ENCODE measurements around the gene IGF1. TPM values are rescaled to one million over a fixed set of nuclear protein-coding genes. Genes with fewer than 3 reads are reported as not detected.

Gene IGF1
- polyA plus RNA-seq, 1 of the 3 experiments (the other 2 are of a cell fraction): 0.07 TPM

DNA sequence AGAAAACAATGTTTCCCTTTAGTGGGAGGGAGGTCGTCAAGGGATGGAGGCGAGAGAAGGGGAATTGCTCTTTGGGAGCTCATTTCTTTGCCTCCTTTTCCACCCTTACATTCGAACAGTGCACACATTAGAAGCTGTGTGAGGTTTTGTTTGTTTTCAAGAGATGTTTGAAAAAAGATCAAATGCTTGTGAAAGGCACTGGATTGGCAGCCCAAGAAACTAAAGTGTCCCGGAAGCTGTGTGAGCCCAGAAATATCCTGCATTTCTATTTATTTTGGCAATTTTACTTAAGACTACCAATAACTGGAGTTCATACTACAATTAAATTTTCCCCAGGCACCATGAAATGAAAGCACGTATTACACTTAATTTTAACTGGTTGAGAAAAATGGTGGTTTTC is 67.0 kb downstream of the IGF1 start:
- no peaks in the 10 kb centered on the region for H3K79me2 ChIP-seq (ENCODE audit: insufficient read depth)
- no peaks in the 10 kb centered on the region for H3K9me3 ChIP-seq
- no peak for TF ChIP-seq USF2 (IDR thresholded peaks at IDR 0.05; ENCODE audit: borderline replicate concordance, low read depth, low read length)
- TF ChIP-seq NFIC (IDR thresholded peaks at IDR 0.05; ENCODE audit: borderline replicate concordance): no peak
- no peak for TF ChIP-seq GABPA (IDR thresholded peaks at IDR 0.05; ENCODE audit: low read depth)
- no peak for TF ChIP-seq EZH2phosphoT487 (IDR thresholded peaks at IDR 0.05; ENCODE audit: borderline replicate concordance, low read depth)
- no peak for TF ChIP-seq SMC3 (IDR thresholded peaks at IDR 0.05; ENCODE audit: low read depth, low read length)
- TF ChIP-seq FOXM1 (IDR thresholded peaks at IDR 0.05; ENCODE audit: low read depth): no peak
- WGBS (ENCODE audit: low lambda C conversion rate): 10% methylated on average over 5 of the region's 5 CpGs
- no peak for DNase-seq
- no peaks in the 10 kb centered on the region for H3K4me1 ChIP-seq (ENCODE audit: control insufficient read depth in 1 of 2, insufficient read depth in 2 of 2, low read depth in 1 of 2, low read length in 1 of 2)
- no peak overlapping the region for H3K27ac ChIP-seq (ENCODE audit: low read depth in 2 of 2, low read length in 1 of 2)
- POLR2A ChIA-PET: no interaction called here
- no peak overlapping the region for H2AFZ ChIP-seq (ENCODE audit: low read depth)
- no peaks in the 10 kb centered on the region for H3K36me3 ChIP-seq (replicated peaks in 1 of 2; ENCODE audit: control insufficient read depth in 1 of 2, insufficient read depth in 2 of 2, low read length in 1 of 2)
- no peak overlapping the region for H3K4me3 ChIP-seq (ENCODE audit: low read depth in 2 of 2, low read length in 1 of 2)
- H3K9ac ChIP-seq: no peak overlapping the region
- no peaks in the 10 kb centered on the region for H3F3A ChIP-seq (replicated peaks; ENCODE audit: insufficient read depth)
- H3K9me2 ChIP-seq: no peaks in the 10 kb centered on the region
- CTCF ChIA-PET: no interaction called here
- no peak overlapping the region for H3K4me2 ChIP-seq
- H4K20me1 ChIP-seq (ENCODE audit: insufficient read depth): no peaks in the 10 kb centered on the region
- no peaks in the 10 kb centered on the region for H3K27me3 ChIP-seq (ENCODE audit: insufficient read depth)

DNA sequence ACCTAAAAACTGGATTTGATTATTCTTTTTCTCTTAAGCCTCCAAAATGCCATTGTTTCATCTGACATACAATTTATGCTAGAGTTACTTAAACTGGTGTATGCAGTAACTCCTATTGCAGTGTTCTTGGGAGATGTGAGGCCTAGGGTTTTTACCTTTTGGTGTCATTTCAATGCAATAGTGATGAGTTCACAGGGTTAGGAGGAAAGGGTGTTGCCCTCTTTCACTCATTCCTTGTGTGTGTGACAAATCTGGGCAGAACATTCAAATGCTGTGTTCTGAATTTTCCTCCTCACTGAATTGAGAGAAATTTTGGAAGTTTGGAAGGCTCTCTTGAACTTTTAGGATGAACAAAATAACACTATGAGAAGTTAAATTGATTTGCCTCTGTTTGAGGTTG is 69.9 kb downstream of the IGF1 start:
- Histone ChIP-seq H3K9ac (no peak overlapping the region), H4K20me1 (ENCODE audit: insufficient read depth) (no peaks in the 10 kb centered on the region), H3K9me2 (no peaks in the 10 kb centered on the region), H3K4me1 (ENCODE audit: control insufficient read depth in 1 of 2, insufficient read depth in 2 of 2, low read depth in 1 of 2, low read length in 1 of 2) (peaks cover 5 to 7% of the 10 kb centered on the region in 2 experiments; a peak in 2 of 4 replicates), H3K9me3 (no peaks in the 10 kb centered on the region), H3K27ac (ENCODE audit: low read depth in 2 of 2, low read length in 1 of 2) (no peak overlapping the region), H3K27me3 (ENCODE audit: insufficient read depth) (no peaks in the 10 kb centered on the region), H3F3A (replicated peaks; ENCODE audit: insufficient read depth) (no peaks in the 10 kb centered on the region), H3K36me3 (replicated peaks in 1 of 2; ENCODE audit: control insufficient read depth in 1 of 2, insufficient read depth in 2 of 2, low read length in 1 of 2) (no peaks in the 10 kb centered on the region), H3K4me3 (ENCODE audit: low read depth in 2 of 2, low read length in 1 of 2) (no peak overlapping the region), H2AFZ (ENCODE audit: low read depth) (no peak overlapping the region), H3K4me2 (no peak overlapping the region), H3K79me2 (ENCODE audit: insufficient read depth) (no peaks in the 10 kb centered on the region)
- POLR2A ChIA-PET: no interaction called here
- TF ChIP-seq TAF1 (IDR thresholded peaks at IDR 0.05; ENCODE audit: borderline replicate concordance, low read depth, low read length) (no peak), SMC3 (IDR thresholded peaks at IDR 0.05; ENCODE audit: low read depth, low read length) (no peak), ZBTB33 (IDR thresholded peaks at IDR 0.05; ENCODE audit: borderline replicate concordance, low read depth) (no peak), JUND (IDR thresholded peaks at IDR 0.05) (no peak), CHD2 (IDR thresholded peaks at IDR 0.05; ENCODE audit: low read length, partially characterized antibody) (no peak)
- TF ChIP-seq, protein P1, sequence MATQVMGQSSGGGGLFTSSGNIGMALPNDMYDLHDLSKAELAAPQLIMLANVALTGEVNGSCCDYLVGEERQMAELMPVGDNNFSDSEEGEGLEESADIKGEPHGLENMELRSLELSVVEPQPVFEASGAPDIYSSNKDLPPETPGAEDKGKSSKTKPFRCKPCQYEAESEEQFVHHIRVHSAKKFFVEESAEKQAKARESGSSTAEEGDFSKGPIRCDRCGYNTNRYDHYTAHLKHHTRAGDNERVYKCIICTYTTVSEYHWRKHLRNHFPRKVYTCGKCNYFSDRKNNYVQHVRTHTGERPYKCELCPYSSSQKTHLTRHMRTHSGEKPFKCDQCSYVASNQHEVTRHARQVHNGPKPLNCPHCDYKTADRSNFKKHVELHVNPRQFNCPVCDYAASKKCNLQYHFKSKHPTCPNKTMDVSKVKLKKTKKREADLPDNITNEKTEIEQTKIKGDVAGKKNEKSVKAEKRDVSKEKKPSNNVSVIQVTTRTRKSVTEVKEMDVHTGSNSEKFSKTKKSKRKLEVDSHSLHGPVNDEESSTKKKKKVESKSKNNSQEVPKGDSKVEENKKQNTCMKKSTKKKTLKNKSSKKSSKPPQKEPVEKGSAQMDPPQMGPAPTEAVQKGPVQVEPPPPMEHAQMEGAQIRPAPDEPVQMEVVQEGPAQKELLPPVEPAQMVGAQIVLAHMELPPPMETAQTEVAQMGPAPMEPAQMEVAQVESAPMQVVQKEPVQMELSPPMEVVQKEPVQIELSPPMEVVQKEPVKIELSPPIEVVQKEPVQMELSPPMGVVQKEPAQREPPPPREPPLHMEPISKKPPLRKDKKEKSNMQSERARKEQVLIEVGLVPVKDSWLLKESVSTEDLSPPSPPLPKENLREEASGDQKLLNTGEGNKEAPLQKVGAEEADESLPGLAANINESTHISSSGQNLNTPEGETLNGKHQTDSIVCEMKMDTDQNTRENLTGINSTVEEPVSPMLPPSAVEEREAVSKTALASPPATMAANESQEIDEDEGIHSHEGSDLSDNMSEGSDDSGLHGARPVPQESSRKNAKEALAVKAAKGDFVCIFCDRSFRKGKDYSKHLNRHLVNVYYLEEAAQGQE (IDR thresholded peaks at IDR 0.05; ENCODE audit: low read depth, low read length): no peak
- TF ChIP-seq, protein P2, sequence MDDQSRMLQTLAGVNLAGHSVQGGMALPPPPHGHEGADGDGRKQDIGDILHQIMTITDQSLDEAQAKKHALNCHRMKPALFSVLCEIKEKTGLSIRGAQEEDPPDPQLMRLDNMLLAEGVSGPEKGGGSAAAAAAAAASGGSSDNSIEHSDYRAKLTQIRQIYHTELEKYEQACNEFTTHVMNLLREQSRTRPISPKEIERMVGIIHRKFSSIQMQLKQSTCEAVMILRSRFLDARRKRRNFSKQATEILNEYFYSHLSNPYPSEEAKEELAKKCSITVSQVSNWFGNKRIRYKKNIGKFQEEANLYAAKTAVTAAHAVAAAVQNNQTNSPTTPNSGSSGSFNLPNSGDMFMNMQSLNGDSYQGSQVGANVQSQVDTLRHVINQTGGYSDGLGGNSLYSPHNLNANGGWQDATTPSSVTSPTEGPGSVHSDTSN (IDR thresholded peaks at IDR 0.05): no peak
- CTCF ChIA-PET: no interaction called here
- no peak for DNase-seq

Measured in SK-N-SH (cell line).